Measurements from ENCODE around the gene ERFE.

Gene ERFE

GRCh38 chr2:238142382-238143205 lies 16.2 kb upstream of the ERFE start:
- TF ChIP-seq CTCF (conservative IDR thresholded peaks at IDR 0.05; ENCODE audit: low read depth, low read length) = no peak
- no peak for DNase-seq (ENCODE audit: low read depth)
- no peak overlapping the region for H3K4me3 ChIP-seq (ENCODE audit: low read length)

- no peak for TF ChIP-seq CTCF (conservative IDR thresholded peaks at IDR 0.05; ENCODE audit: low read depth, low read length)
- H3K4me3 ChIP-seq (ENCODE audit: low read length) = no peak overlapping the region
- no peak for DNase-seq (ENCODE audit: low read depth)
These were observed 15.4 kb upstream of the ERFE start for GRCh38 chr2:238143239-238143951.

GRCh38 chr2:238144262-238144661 lies 14.5 kb upstream of the ERFE start:
- no peak overlapping the region for H3K4me3 ChIP-seq (ENCODE audit: low read length)
- no peak for TF ChIP-seq CTCF (conservative IDR thresholded peaks at IDR 0.05; ENCODE audit: low read depth, low read length)
- DNase-seq (ENCODE audit: low read depth) = no peak

- H3K4me3 ChIP-seq (ENCODE audit: low read length) = no peak overlapping the region
- no peak for TF ChIP-seq CTCF (conservative IDR thresholded peaks at IDR 0.05; ENCODE audit: low read depth, low read length)
These were observed 13.7 kb upstream of the ERFE start for GRCh38 chr2:238145046-238145445.

GRCh38 chr2:238145851-238146250 lies 12.9 kb upstream of the ERFE start:
- no peak for TF ChIP-seq CTCF (conservative IDR thresholded peaks at IDR 0.05; ENCODE audit: low read depth, low read length)
- no peak overlapping the region for H3K4me3 ChIP-seq (ENCODE audit: low read length)
- no peak for DNase-seq (ENCODE audit: low read depth)

More at GRCh38 chr2:238145046-238145445, 13.7 kb upstream of the ERFE start:
- DNase-seq (ENCODE audit: low read depth) = no peak

- no peak overlapping the region for H3K4me3 ChIP-seq (ENCODE audit: low read length)
- no peak for TF ChIP-seq CTCF (conservative IDR thresholded peaks at IDR 0.05; ENCODE audit: low read depth, low read length)
- no peak for DNase-seq (ENCODE audit: low read depth)
These were observed 11.8 kb upstream of the ERFE start for GRCh38 chr2:238146884-238147544.
